Right forelimb (tissue), 1 donor: ENCODE data around the gene GPR173.
A peak's percentile ranks its signal among the peaks of the same experiment; 100 is the strongest.

Experiments
- DNase-seq: peaks from one replicate; pipeline ENCODE4 v3.0.0-alpha.2; 2018

The GPR173 gene

GRCh38 chrX:53071604-53072417 is 23.2 kb downstream of the GPR173 start:
- DNase-seq, result peak; percentile 55

GRCh38 chrX:53072418-53073114 is 24.0 kb downstream of the GPR173 start:
- no peak for DNase-seq

- DNase-seq, result no peak
These were observed 24.6 kb downstream of the GPR173 start for GRCh38 chrX:53073115-53073586.

GRCh38 chrX:53075011-53075410 is 26.4 kb downstream of the GPR173 start:
- DNase-seq, result no peak

GRCh38 chrX:53076671-53077070 is 28.1 kb downstream of the GPR173 start:
- DNase-seq, result no peak

GRCh38 chrX:53077207-53078197 is 28.9 kb downstream of the GPR173 start:
- no peak for DNase-seq

- no peak for DNase-seq
These were observed 30.4 kb downstream of the GPR173 start for GRCh38 chrX:53078943-53079342.

- no peak for DNase-seq
These were observed 32.3 kb downstream of the GPR173 start for GRCh38 chrX:53080628-53081580.

- DNase-seq, result peak; percentile 93
These were observed 33.6 kb downstream of the GPR173 start, which contains the start of gene TSPYL2 for GRCh38 chrX:53081925-53082772. Gene TSPYL2, plus strand, starts transcription at chrX:53082367. Its CDS starts 132 bp downstream, at chrX:53082499.

- no peak for DNase-seq
These were observed 34.4 kb downstream of the GPR173 start for GRCh38 chrX:53082773-53083616.

GRCh38 chrX:53084043-53084570 is 35.5 kb downstream of the GPR173 start:
- DNase-seq, result no peak

- no peak for DNase-seq
These were observed 36.3 kb downstream of the GPR173 start for GRCh38 chrX:53084863-53085262.

- no peak for DNase-seq
These were observed 37.2 kb downstream of the GPR173 start for GRCh38 chrX:53085661-53086229.

- DNase-seq, result no peak
These were observed 37.9 kb downstream of the GPR173 start for GRCh38 chrX:53086464-53086863.

- no peak for DNase-seq
These were observed 38.8 kb downstream of the GPR173 start for GRCh38 chrX:53087388-53087831.

- peak; percentile 77 for DNase-seq
These were observed 39.8 kb downstream of the GPR173 start for GRCh38 chrX:53088136-53088974.

- DNase-seq, result no peak
These were observed 40.7 kb downstream of the GPR173 start for GRCh38 chrX:53089224-53089842.
